ENCODE measurements around the gene LRRN2.

LRRN2 gene

DNA sequence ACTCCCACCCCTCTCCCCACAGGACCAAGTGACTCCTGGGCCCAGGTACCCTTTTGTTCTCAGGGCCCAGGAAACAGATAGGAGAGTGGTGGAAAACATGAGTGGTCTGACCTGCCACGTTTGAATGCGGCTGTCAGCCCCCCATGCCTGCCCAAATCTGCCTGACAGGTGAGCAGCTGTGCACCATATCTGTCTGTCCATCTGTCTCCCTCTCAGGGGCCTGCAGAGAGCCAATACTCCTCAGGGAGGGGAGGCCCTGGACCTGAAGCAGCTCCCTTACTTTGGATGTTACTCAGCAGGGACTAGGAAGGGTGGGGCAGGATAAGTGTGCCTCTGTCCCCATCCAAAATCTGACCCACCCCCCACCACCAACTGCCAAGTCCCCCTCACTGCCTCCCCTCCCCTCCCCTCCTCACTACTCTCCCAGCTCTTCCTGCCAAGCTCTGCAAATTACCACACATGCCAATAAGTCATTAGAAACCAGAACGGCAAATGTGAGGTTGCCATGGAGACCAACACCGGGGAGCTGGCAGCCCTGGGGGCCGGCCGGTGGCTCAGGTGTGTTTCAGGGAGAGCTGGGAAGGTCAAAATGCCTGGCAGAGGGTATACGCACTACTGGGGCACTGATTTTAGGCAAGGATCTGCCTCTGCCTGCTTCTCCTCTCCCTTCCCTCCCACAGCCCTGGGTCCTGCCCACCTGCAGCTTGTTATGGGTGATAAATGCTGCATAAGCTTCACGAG lies 11.5 kb downstream of the LRRN2 start:
- TF ChIP-seq, protein P1, sequence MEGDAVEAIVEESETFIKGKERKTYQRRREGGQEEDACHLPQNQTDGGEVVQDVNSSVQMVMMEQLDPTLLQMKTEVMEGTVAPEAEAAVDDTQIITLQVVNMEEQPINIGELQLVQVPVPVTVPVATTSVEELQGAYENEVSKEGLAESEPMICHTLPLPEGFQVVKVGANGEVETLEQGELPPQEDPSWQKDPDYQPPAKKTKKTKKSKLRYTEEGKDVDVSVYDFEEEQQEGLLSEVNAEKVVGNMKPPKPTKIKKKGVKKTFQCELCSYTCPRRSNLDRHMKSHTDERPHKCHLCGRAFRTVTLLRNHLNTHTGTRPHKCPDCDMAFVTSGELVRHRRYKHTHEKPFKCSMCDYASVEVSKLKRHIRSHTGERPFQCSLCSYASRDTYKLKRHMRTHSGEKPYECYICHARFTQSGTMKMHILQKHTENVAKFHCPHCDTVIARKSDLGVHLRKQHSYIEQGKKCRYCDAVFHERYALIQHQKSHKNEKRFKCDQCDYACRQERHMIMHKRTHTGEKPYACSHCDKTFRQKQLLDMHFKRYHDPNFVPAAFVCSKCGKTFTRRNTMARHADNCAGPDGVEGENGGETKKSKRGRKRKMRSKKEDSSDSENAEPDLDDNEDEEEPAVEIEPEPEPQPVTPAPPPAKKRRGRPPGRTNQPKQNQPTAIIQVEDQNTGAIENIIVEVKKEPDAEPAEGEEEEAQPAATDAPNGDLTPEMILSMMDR (IDR thresholded peaks at IDR 0.05; ENCODE audit: control insufficient read depth, insufficient read depth, low read depth, low read length, missing control alignments) = no peak
- DNase-seq (ENCODE audit: low read depth) = no peak
- H3K4me3 ChIP-seq (ENCODE audit: control insufficient read depth, low read depth, low read length) = no peak overlapping the region

GRCh38 chr1:204673209-204673608 lies 12.3 kb downstream of the LRRN2 start:
- TF ChIP-seq, protein P1 (IDR thresholded peaks at IDR 0.05; ENCODE audit: control insufficient read depth, insufficient read depth, low read depth, low read length, missing control alignments) = no peak
- no peak overlapping the region for H3K4me3 ChIP-seq (ENCODE audit: control insufficient read depth, low read depth, low read length)
- DNase-seq (ENCODE audit: low read depth) = no peak

DNA sequence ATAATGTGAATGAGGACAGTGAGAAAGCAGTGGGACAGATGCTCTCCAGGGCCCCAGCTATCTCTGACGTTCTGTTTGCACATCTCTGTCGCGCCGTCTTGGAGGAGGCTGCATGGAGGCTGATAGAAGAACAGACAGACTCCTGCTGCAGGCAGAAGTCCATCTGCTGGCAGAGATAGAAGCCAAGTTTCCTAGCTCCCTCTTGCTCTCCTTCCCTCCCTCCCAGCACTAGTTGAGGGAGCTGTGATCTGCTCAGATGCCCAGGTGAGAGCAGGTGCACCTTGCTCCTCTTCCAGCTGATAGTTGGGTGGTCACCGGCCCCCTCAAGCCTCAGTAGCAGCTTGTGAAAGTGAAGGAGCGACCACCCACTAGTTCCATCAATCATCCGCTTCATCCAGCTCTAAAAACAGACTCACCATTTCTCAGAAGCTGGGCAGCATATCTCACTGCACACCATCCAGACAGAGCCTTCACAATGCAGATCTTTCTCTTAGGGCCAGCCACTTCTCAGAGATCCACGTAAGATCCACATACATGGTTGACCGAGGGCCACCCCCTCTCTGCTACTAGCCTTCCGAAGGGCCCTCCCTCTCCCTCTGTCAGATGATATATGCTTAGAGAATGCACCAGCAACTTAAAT lies 12.9 kb downstream of the LRRN2 start:
- TF ChIP-seq, protein P1 (IDR thresholded peaks at IDR 0.05; ENCODE audit: control insufficient read depth, insufficient read depth, low read depth, low read length, missing control alignments) = no peak
- DNase-seq (ENCODE audit: low read depth) = no peak
- H3K4me3 ChIP-seq (ENCODE audit: control insufficient read depth, low read depth, low read length) = no peak overlapping the region

DNA sequence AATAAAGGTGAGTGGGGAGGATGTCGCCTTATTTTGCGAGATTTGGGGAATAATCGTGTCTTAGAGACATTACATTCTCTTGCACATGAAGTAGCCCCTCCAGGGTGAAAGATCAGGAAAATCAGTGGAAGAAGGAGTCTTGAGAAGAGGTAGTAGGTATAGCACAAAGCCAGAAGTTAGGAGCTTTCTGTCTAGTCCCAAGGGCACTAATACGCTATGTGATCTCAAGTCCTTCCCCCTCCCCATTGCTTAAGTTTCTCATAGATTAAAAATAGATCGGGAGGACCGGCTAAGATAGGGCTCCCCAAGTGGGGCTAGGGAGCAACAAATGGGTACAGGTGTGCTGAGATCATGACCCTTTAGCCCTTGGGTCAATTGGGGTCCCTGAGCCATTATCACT lies 13.5 kb downstream of the LRRN2 start:
- H3K4me3 ChIP-seq (ENCODE audit: control insufficient read depth, low read depth, low read length) = no peak overlapping the region
- TF ChIP-seq, protein P1 (IDR thresholded peaks at IDR 0.05; ENCODE audit: control insufficient read depth, insufficient read depth, low read depth, low read length, missing control alignments) = no peak
- DNase-seq (ENCODE audit: low read depth) = no peak

DNA sequence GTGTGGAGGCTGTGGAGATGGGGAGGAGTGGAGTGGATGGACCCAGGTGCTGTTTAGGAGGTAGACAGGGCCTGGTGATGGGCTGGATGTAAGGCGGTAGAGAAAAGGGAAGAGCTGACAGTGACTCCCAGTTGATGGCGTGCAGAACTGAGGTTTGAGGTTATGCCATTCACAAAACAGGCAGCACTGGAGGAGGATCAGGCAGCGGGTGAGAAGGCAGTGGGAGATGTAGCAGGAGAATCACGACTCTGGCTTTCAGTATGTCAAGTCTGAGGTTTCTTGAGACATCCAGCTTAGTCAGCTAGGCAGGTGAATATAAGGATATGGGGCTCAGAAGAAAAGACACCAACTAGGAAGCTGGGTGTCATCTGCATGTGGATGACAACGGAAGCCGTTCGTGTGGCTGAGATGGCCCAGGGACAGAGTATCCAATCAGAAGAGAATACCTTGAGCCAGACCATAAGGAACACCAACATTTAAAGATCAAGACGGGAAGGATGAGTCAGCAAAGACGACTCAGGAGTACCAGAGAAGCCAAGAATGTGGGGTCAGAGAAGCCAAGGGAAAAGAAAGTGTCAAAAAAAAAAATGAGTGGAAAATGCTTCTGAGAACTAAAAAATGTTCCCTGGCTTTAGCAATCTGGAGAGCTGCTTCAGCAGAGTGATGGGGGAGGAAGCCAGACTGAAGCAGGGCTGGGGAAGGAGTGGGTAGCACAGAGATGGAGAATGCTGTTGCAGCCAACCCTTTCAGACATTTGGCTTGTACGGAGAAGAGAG lies 15.2 kb downstream of the LRRN2 start:
- no peak overlapping the region for H3K4me3 ChIP-seq (ENCODE audit: control insufficient read depth, low read depth, low read length)
- peak; percentile 5 for DNase-seq (ENCODE audit: low read depth)
- TF ChIP-seq, protein P1 (IDR thresholded peaks at IDR 0.05; ENCODE audit: control insufficient read depth, insufficient read depth, low read depth, low read length, missing control alignments) = no peak

GRCh38 chr1:204669579-204669978 lies 16.0 kb downstream of the LRRN2 start:
- TF ChIP-seq, protein P1 (IDR thresholded peaks at IDR 0.05; ENCODE audit: control insufficient read depth, insufficient read depth, low read depth, low read length, missing control alignments) = no peak
- no peak for DNase-seq (ENCODE audit: low read depth)
- no peak overlapping the region for H3K4me3 ChIP-seq (ENCODE audit: control insufficient read depth, low read depth, low read length)
